Measurements from ENCODE around the gene BTNL2. TPM values are rescaled to one million over a fixed set of nuclear protein-coding genes. Genes with fewer than 3 reads are reported as not detected.

Gene BTNL2
- total and polyA plus RNA-seq, 9 of the 15 experiments (the other 6 are each of a cell fraction or from before 2014, with no cell fraction given) = not detected

- no peaks in the 10 kb centered on the region for H3K4me1 ChIP-seq (replicated peaks in 1 of 2; ENCODE audit: control insufficient read depth in 2 of 2, insufficient read depth in 2 of 2, low read length in 2 of 2)
- no peak overlapping the region for H3K4me3 ChIP-seq
- no peak overlapping the region for H3K4me2 ChIP-seq (ENCODE audit: insufficient read depth, low read length)
- H3K27me3 ChIP-seq (ENCODE audit: control insufficient read depth in 2 of 2, insufficient read depth in 2 of 2, low read length in 2 of 2) = 0 out of 5 replicates have a peak, but pooled peaks cover 0 to 2% of the 10 kb centered on the region in 2 experiments
- intact Hi-C loops (cut with micrococcal nuclease) = no loop called here
- no peaks in the 10 kb centered on the region for H3K9me3 ChIP-seq (replicated peaks; ENCODE audit: control insufficient read depth, insufficient read depth, low read depth, low read length)
- H2AFZ ChIP-seq (ENCODE audit: low read depth, low read length) = no peak overlapping the region
- no peak overlapping the region for H3K9ac ChIP-seq (ENCODE audit: insufficient read depth in 1 of 2, low read depth in 2 of 2, low read length in 2 of 2)
- BruUV-seq (replicated peaks) = no TSS peak
- H3K79me2 ChIP-seq (ENCODE audit: control insufficient read depth, insufficient read depth, low read length) = no peaks in the 10 kb centered on the region
- no peak for ATAC-seq
- H3K27ac ChIP-seq (ENCODE audit: extremely low read depth, low read depth, low read length) = no peak overlapping the region
- FAIRE-seq = no peak
- WGBS (ENCODE audit: insufficient coverage, low coverage, missing lambda C conversion rate) = 0% methylated on average over 2 of the region's 2 CpGs
- CTCF ChIA-PET (ENCODE audit: low intra/inter-chr PET ratio) = no interaction called here
- no peaks in the 10 kb centered on the region for H3K9me1 ChIP-seq (ENCODE audit: control insufficient read depth, insufficient read depth, low read length)
- H3K36me3 ChIP-seq (ENCODE audit: control insufficient read depth, insufficient read depth, low read length) = no peaks in the 10 kb centered on the region
- in situ Hi-C loops (cut with MboI) = no loop called here
- DNase-seq (ENCODE audit: extremely low read depth in 1 of 4, low spot score in 3 of 4) = no peak
- H4K20me1 ChIP-seq (replicated peaks; ENCODE audit: control insufficient read depth, insufficient read depth, low read length) = no peaks in the 10 kb centered on the region
- POLR2A ChIA-PET = no interaction called here
- TF ChIP-seq XRCC5 (IDR thresholded peaks at IDR 0.05; ENCODE audit: low read depth, low read length) = no peak
- no peak for TF ChIP-seq E2F1 (CRISPR knock-in tag; IDR thresholded peaks at IDR 0.05)
- TF ChIP-seq ZNF589 (CRISPR knock-in tag; IDR thresholded peaks at IDR 0.05; ENCODE audit: low read depth) = no peak
- no peak for TF ChIP-seq PTBP1 (IDR thresholded peaks at IDR 0.05; ENCODE audit: low read depth, low read length)
- TF ChIP-seq ZNF592 (IDR thresholded peaks at IDR 0.05) = no peak
- no peak for TF ChIP-seq CEBPZ (IDR thresholded peaks at IDR 0.05; ENCODE audit: borderline replicate concordance, low read depth, low read length)
- no peak for TF ChIP-seq HMG20B (CRISPR knock-in tag; IDR thresholded peaks at IDR 0.05)
- TF ChIP-seq CREB3L1 (IDR thresholded peaks at IDR 0.05; ENCODE audit: borderline replicate concordance, low read depth) = no peak
Observed at GRCh38 chr6:32353348-32353747, 53.6 kb downstream of the BTNL2 start.
